HUES64 (cell line): ENCODE data around the gene RNF17.

Experiments
- H3K27ac ChIP-seq: 2 replicates; pipeline ENCODE4 v1.7.0; 2013; ENCODE audit warnings: low read depth, low read length, inconsistent platforms
- H3K27me3 ChIP-seq: 2 replicates; pipeline ENCODE4 v1.6.1; 2013; ENCODE audit warnings: mild to moderate bottlenecking, low read length; ENCODE audit not compliant: insufficient read depth
- H3K36me3 ChIP-seq: 2 replicates; pipeline ENCODE4 v1.6.1; 2013; ENCODE audit warnings: mild to moderate bottlenecking, low read length; ENCODE audit not compliant: insufficient read depth
- H3K4me1 ChIP-seq: 2 replicates; pipeline ENCODE4 v1.6.1; 2013; ENCODE audit warnings: mild to moderate bottlenecking, low read length, moderate library complexity; ENCODE audit not compliant: insufficient read depth
- H3K4me3 ChIP-seq: 2 replicates; pipeline ENCODE4 v1.5.1; 2013; ENCODE audit warnings: mild to moderate bottlenecking, low read length, moderate library complexity
- H3K9ac ChIP-seq: 2 replicates; pipeline ENCODE4 v1.6.1; 2013; ENCODE audit warnings: mild to moderate bottlenecking, low read depth, low read length
- H3K9me3 ChIP-seq: 2 replicates; pipeline ENCODE4 v1.6.1; 2013; ENCODE audit warnings: low read depth, low read length; ENCODE audit not compliant: insufficient read depth
- WGBS: fragments of 150-250, 120-280 bp; methylation state at CpG from one replicate; pipeline ENCODE4 v1.1.7; 2013; ENCODE audit warnings: missing lambda C conversion rate; 5-methylcytosine and 5-hydroxymethylcytosine counted together

The RNF17 gene

DNA sequence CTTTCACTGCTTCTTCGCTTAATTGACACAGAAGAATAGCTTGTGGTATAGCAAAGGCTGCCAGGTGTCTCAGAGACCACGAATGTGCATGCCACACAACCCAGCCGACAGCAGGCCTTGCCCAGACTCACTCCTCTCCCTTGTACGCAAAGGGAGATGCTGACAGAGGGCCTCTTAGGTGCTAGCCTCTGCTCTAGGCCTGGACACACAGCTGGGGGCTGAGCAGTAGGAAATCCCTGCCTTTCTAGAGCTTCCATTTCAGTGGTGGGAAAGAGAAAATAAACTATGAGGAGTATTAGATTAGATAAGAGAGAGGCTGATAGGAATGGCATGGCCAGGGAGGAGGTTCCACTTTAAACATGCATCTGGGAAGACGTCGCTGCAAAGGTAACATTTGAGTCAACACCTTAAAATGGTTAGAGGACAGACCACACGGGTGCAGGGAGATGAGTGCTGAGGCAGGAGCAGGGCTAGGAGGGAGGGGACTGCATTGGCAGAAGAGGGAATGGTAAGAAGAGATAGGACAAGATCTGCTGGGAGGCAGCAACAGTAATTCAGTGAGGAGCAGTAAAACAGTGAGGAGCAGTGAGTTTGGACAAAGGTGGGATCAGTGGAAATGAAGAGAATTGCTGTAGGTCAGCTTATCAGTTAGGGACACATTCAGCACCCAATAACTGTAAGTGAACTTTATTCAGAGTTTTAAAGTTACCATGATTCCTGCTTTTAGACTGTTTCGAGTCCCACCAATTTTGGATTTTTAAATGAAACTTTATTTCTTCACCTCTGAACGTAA is 100.0 kb downstream of the RNF17 start:
- no peaks in the 10 kb centered on the region for H3K27me3 ChIP-seq
- H3K4me3 ChIP-seq: no peak overlapping the region
- H3K9me3 ChIP-seq: no peaks in the 10 kb centered on the region
- 87% methylated on average over 9 of the region's 9 CpGs for WGBS
- no peaks in the 10 kb centered on the region; the same call in 1 of the 2 replicates for H3K4me1 ChIP-seq
- H3K27ac ChIP-seq: no peak overlapping the region
- H3K9ac ChIP-seq: no peak overlapping the region
- no peaks in the 10 kb centered on the region for H3K36me3 ChIP-seq

GRCh38 chr13:24864579-24864978 is 100.6 kb downstream of the RNF17 start:
- WGBS: 100% methylated on average over 2 of the region's 2 CpGs
- Histone ChIP-seq H3K36me3 (no peaks in the 10 kb centered on the region), H3K9ac (no peak overlapping the region), H3K27me3 (no peaks in the 10 kb centered on the region), H3K27ac (no peak overlapping the region), H3K4me1 (no peaks in the 10 kb centered on the region; the same call in 1 of the 2 replicates), H3K4me3 (no peak overlapping the region), H3K9me3 (no peaks in the 10 kb centered on the region)

GRCh38 chr13:24865163-24865953 is 101.4 kb downstream of the RNF17 start:
- Histone ChIP-seq H3K36me3 (no peaks in the 10 kb centered on the region), H3K27ac (no peak overlapping the region), H3K27me3 (no peaks in the 10 kb centered on the region), H3K9ac (no peak overlapping the region), H3K9me3 (no peaks in the 10 kb centered on the region), H3K4me3 (no peak overlapping the region), H3K4me1 (no peaks in the 10 kb centered on the region; the same call in 1 of the 2 replicates)
- 84% methylated on average over 2 of the region's 5 CpGs for WGBS

GRCh38 chr13:24866488-24866887 is 102.5 kb downstream of the RNF17 start:
- no peaks in the 10 kb centered on the region for H3K27me3 ChIP-seq
- H3K27ac ChIP-seq: no peak overlapping the region
- H3K9me3 ChIP-seq: no peaks in the 10 kb centered on the region
- no peak overlapping the region for H3K9ac ChIP-seq
- H3K36me3 ChIP-seq: no peaks in the 10 kb centered on the region
- 87% methylated on average over 1 of the region's 2 CpGs for WGBS
- no peak overlapping the region for H3K4me3 ChIP-seq
- no peaks in the 10 kb centered on the region; the same call in 1 of the 2 replicates for H3K4me1 ChIP-seq

- Histone ChIP-seq H3K9me3 (no peaks in the 10 kb centered on the region), H3K27ac (no peak overlapping the region), H3K9ac (no peak overlapping the region), H3K36me3 (no peaks in the 10 kb centered on the region), H3K27me3 (no peaks in the 10 kb centered on the region), H3K4me3 (no peak overlapping the region), H3K4me1 (no peaks in the 10 kb centered on the region)
- 73% methylated on average over 4 of the region's 4 CpGs for WGBS
Observed at GRCh38 chr13:24868874-24869273, 104.9 kb downstream of the RNF17 start.

- no peak overlapping the region for H3K27ac ChIP-seq
- WGBS: 97% methylated on average over 5 of the region's 6 CpGs
- no peak overlapping the region for H3K9ac ChIP-seq
- no peaks in the 10 kb centered on the region for H3K9me3 ChIP-seq
- no peaks in the 10 kb centered on the region for H3K27me3 ChIP-seq
- no peaks in the 10 kb centered on the region for H3K36me3 ChIP-seq
- no peak overlapping the region for H3K4me3 ChIP-seq
- no peaks in the 10 kb centered on the region for H3K4me1 ChIP-seq
Observed at GRCh38 chr13:24870380-24870760, 106.4 kb downstream of the RNF17 start.

DNA sequence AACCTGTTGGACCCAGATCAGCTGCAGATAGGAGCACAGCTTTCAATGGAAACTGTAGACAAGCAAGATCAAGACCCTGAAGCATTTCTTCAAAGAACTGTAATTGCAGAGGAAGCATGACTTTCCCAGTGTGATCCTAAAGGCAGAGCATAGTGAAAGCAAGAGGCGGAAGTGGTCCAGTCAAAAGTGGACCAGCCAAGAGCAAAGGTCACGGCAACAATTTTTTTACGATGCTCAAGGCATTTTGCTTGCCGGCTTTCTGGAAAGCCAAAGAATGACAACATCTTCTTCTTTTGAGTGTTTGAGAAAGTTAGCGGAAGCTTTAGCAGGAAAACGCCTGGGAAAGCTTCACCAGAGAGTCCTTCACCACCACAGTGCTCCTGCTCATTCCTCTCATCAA is 111.6 kb downstream of the RNF17 start:
- no peaks in the 10 kb centered on the region for H3K36me3 ChIP-seq
- no peak overlapping the region for H3K27ac ChIP-seq
- H3K4me3 ChIP-seq: no peak overlapping the region
- no peaks in the 10 kb centered on the region for H3K27me3 ChIP-seq
- 92% methylated on average over 6 of the region's 6 CpGs for WGBS
- no peaks in the 10 kb centered on the region for H3K9me3 ChIP-seq
- no peak overlapping the region for H3K9ac ChIP-seq
- H3K4me1 ChIP-seq: peaks cover 10% of the 10 kb centered on the region; the same call in 1 of the 2 replicates

DNA sequence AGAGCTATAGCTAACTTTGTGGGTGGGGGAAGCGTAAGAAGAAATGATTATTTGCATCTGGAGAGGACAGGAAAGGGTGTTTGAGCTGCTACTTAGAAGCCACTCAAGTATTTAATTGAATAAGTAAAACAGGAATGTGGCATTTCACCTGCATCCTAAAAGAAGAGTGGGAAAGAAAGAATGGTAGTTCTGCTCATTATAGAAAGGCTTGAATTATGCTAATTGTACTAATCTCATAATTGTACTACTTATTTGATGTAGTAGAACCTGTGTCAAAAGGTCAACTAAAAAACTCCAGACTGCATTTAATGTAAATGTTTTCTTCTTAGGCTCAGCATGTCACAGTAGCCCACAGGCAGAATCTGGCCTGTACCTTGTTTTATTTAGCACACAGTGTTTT is 113.6 kb downstream of the RNF17 start:
- peaks cover 10% of the 10 kb centered on the region; the same call in 1 of the 2 replicates for H3K4me1 ChIP-seq
- H3K9ac ChIP-seq: no peak overlapping the region
- H3K9me3 ChIP-seq: no peaks in the 10 kb centered on the region
- H3K4me3 ChIP-seq: no peak overlapping the region
- H3K27ac ChIP-seq: no peak overlapping the region
- peaks cover 2% of the 10 kb centered on the region; the same call in 1 of the 2 replicates for H3K36me3 ChIP-seq
- 82% methylated on average over 1 of the region's 1 CpG for WGBS
- H3K27me3 ChIP-seq: no peaks in the 10 kb centered on the region

DNA sequence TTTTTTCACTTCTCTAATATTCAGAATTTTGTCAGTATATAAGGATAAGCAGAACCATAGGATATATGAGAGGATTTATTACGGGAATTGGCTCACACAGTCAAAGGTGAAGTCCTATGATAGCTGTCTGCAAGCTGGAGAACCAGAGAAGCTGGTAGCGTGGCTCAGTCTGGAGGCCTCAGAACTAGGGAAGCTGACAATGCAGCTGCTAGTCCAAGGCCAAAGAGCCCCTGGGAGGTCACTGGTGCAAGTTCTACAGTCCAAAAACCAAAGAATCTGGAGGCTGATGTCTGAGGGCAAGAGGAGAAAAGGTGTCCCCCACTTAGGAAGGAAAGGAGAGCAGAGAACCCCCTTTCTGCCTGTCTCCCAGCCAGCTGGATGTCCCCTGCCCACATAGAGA is 114.4 kb downstream of the RNF17 start:
- no peaks in the 10 kb centered on the region for H3K27me3 ChIP-seq
- H3K4me3 ChIP-seq: no peak overlapping the region
- no peak overlapping the region for H3K27ac ChIP-seq
- WGBS: 95% methylated on average over 2 of the region's 2 CpGs
- H3K36me3 ChIP-seq: peaks cover 9% of the 10 kb centered on the region
- no peak overlapping the region for H3K9ac ChIP-seq
- no peaks in the 10 kb centered on the region for H3K9me3 ChIP-seq
- peaks cover 10% of the 10 kb centered on the region; the same call in 1 of the 2 replicates for H3K4me1 ChIP-seq

GRCh38 chr13:24882665-24883064 is 118.7 kb downstream of the RNF17 start:
- Histone ChIP-seq H3K27me3 (no peaks in the 10 kb centered on the region), H3K9me3 (no peaks in the 10 kb centered on the region), H3K4me3 (no peak overlapping the region), H3K4me1 (peaks cover 2% of the 10 kb centered on the region; the same call in 1 of the 2 replicates), H3K9ac (no peak overlapping the region), H3K36me3 (peaks cover 44% of the 10 kb centered on the region), H3K27ac (no peak overlapping the region)
- 100% methylated on average over 2 of the region's 2 CpGs for WGBS

DNA sequence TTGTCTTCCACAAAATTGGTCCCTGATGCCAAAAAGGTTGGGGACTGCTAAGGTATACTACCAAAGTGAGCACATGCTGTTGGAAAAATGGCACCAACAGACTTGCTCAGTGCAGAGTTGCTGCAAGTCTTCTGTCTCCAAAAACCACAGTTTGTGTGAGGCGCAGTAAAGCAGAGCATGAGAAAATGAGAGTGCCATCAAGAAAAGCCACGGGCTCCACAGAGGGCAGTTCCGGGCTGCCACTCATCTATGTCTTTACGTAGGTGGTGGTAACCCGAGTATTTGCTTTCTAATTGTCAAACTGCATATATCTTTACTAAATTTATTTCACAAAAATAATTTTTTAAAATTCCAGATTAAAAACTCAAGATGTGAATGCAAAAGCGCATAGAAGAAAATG is 123.8 kb downstream of the RNF17 start:
- Histone ChIP-seq H3K9me3 (no peaks in the 10 kb centered on the region), H3K27ac (no peak overlapping the region), H3K9ac (no peak overlapping the region), H3K36me3 (peaks cover 89% of the 10 kb centered on the region), H3K4me3 (no peak overlapping the region), H3K4me1 (peaks cover 8% of the 10 kb centered on the region), H3K27me3 (no peaks in the 10 kb centered on the region)
- 95% methylated on average over 5 of the region's 6 CpGs for WGBS
